SK-N-SH treated with all-trans-retinoic acid at 6 μM for 48 hours (cell line): ENCODE data around the gene ICAM5.
A peak's percentile ranks its signal among the peaks of the same experiment; 100 is the strongest.

Source experiments
- ATAC-seq: fragments of 200-7000 bp; cut with Tn5 transposase; 3 replicates; pipeline ENCODE4 v1.9.1; 2020; ENCODE audit warnings: mild to moderate bottlenecking, moderate library complexity
- ARNTL ChIP-seq: fragments of 450-650 bp; formaldehyde crosslinking; IDR thresholded peaks from 2 replicates; pipeline ENCODE4 v1.5.0; 2020; ENCODE audit warnings: low read depth, mild to moderate bottlenecking, moderate library complexity, borderline replicate concordance
- BACH2 ChIP-seq: fragments of 250-450 bp; sonication (Bioruptor Pico); IDR thresholded peaks from 2 replicates; pipeline ENCODE4 v1.9.0; 2021; ENCODE audit warnings: mild to moderate bottlenecking, borderline replicate concordance
- CREB5 ChIP-seq: fragments of 250-450 bp; sonication (Bioruptor Pico); IDR thresholded peaks from 2 replicates; pipeline ENCODE4 v1.5.1; 2020; ENCODE audit warnings: low read depth, mild to moderate bottlenecking, moderate library complexity
- CSDC2 ChIP-seq: fragments of 250-450 bp; sonication (Bioruptor Pico); IDR thresholded peaks from 2 replicates; pipeline ENCODE4 v1.5.0; 2020; ENCODE audit warnings: mild to moderate bottlenecking, moderate library complexity
- CSRNP3 ChIP-seq: fragments of 250-450 bp; sonication (Bioruptor Pico); IDR thresholded peaks from 2 replicates; pipeline ENCODE4 v1.5.1; 2021; ENCODE audit warnings: mild to moderate bottlenecking, moderate library complexity
- GLIS3 ChIP-seq: fragments of 250-450 bp; sonication (Bioruptor Pico); IDR thresholded peaks from 2 replicates; pipeline ENCODE4 v1.5.0; 2020; ENCODE audit warnings: mild to moderate bottlenecking, moderate library complexity
- ISL1 ChIP-seq: fragments of 250-450 bp; sonication (Bioruptor Pico); IDR thresholded peaks from 2 replicates; pipeline ENCODE4 v2.1.2; 2022; ENCODE audit warnings: mild to moderate bottlenecking, moderate library complexity
- OSR1 ChIP-seq: fragments of 250-450 bp; sonication (Bioruptor Pico); IDR thresholded peaks from 2 replicates; pipeline ENCODE4 v1.8.0; 2022; ENCODE audit warnings: moderate library complexity, mild to moderate bottlenecking, inconsistent platforms
- PATZ1 ChIP-seq: fragments of 250-450 bp; sonication (Bioruptor Pico); IDR thresholded peaks from 2 replicates; pipeline ENCODE4 v1.8.0; 2020; ENCODE audit warnings: mild to moderate bottlenecking, moderate library complexity, borderline replicate concordance
- POU6F1 ChIP-seq: fragments of 250-450 bp; sonication (Bioruptor Pico); IDR thresholded peaks from 2 replicates; pipeline ENCODE4 v1.8.0; 2021; ENCODE audit warnings: low read depth, mild to moderate bottlenecking, moderate library complexity, borderline replicate concordance
- PPARA ChIP-seq: fragments of 250-450 bp; sonication (Bioruptor Pico); IDR thresholded peaks from 2 replicates; pipeline ENCODE4 v1.5.0; 2020; ENCODE audit warnings: mild to moderate bottlenecking, borderline replicate concordance
- RARB ChIP-seq: fragments of 250-450 bp; sonication (Bioruptor Pico); IDR thresholded peaks from 2 replicates; pipeline ENCODE4 v1.8.0; 2021; ENCODE audit warnings: mild to moderate bottlenecking, moderate library complexity
- SNAI2 ChIP-seq: fragments of 250-450 bp; sonication (Bioruptor Pico); IDR thresholded peaks from 2 replicates; pipeline ENCODE4 v1.5.0; 2020; ENCODE audit warnings: mild to moderate bottlenecking, moderate library complexity
- TCF4 ChIP-seq: fragments of 250-450 bp; sonication (Bioruptor Pico); IDR thresholded peaks from 2 replicates; pipeline ENCODE4 v1.8.0; 2021; ENCODE audit warnings: mild to moderate bottlenecking, moderate library complexity, borderline replicate concordance
- TOX ChIP-seq: fragments of 250-450 bp; sonication (Bioruptor Pico); IDR thresholded peaks from 2 replicates; pipeline ENCODE4 v1.8.0; 2021; ENCODE audit warnings: mild to moderate bottlenecking, moderate library complexity, borderline replicate concordance
- TSHZ2 ChIP-seq: fragments of 250-450 bp; sonication (Bioruptor Pico); IDR thresholded peaks from 2 replicates; pipeline ENCODE4 v1.5.0; 2020; ENCODE audit warnings: mild to moderate bottlenecking, moderate library complexity
- ZC3H10 ChIP-seq: fragments of 250-450 bp; sonication (Bioruptor Pico); IDR thresholded peaks from 2 replicates; pipeline ENCODE4 v1.5.1; 2021; ENCODE audit warnings: mild to moderate bottlenecking, moderate library complexity
- ZFP3 ChIP-seq: fragments of 250-450 bp; sonication (Bioruptor Pico); IDR thresholded peaks from 2 replicates; pipeline ENCODE4 v1.5.0; 2020; ENCODE audit warnings: mild to moderate bottlenecking, moderate library complexity
- ZFP30 ChIP-seq: fragments of 450-650 bp; formaldehyde crosslinking; IDR thresholded peaks from 2 replicates; pipeline ENCODE4 v1.5.0; 2022; ENCODE audit warnings: mild to moderate bottlenecking, moderate library complexity
- ZNF565 ChIP-seq: fragments of 450-650 bp; formaldehyde crosslinking; conservative IDR thresholded peaks from 2 replicates; pipeline ENCODE4 v1.5.0; 2020; ENCODE audit warnings: low read depth, mild to moderate bottlenecking, moderate library complexity
- ZNF70 ChIP-seq: fragments of 450-650 bp; formaldehyde crosslinking; IDR thresholded peaks from 2 replicates; pipeline ENCODE4 v1.5.0; 2020; ENCODE audit warnings: mild to moderate bottlenecking, moderate library complexity
- ZNF8 ChIP-seq: fragments of 450-650 bp; formaldehyde crosslinking; IDR thresholded peaks from 2 replicates; pipeline ENCODE4 v1.5.0; 2020; ENCODE audit warnings: mild to moderate bottlenecking, moderate library complexity

Gene ICAM5

GRCh38 chr19:10329555-10329954, 39.8 kb downstream of the ICAM5 start:
- TF ChIP-seq PATZ1 (CRISPR knock-in tag): no peak
- TF ChIP-seq OSR1: no peak
- TF ChIP-seq ZNF8: no peak
- no peak for TF ChIP-seq TCF4 (CRISPR knock-in tag)
- no peak for ATAC-seq

GRCh38 chr19:10332158-10332964, 42.6 kb downstream of the ICAM5 start:
- ATAC-seq: no peak; the same call in 2 of the 3 replicates
- TF ChIP-seq ZNF70 (CRISPR knock-in tag): no peak
- TF ChIP-seq SNAI2 (CRISPR knock-in tag): no peak
- no peak for TF ChIP-seq ZC3H10 (CRISPR knock-in tag)
- TF ChIP-seq PATZ1 (CRISPR knock-in tag): no peak
- no peak for TF ChIP-seq ZNF565 (CRISPR knock-in tag)
- no peak for TF ChIP-seq ZFP3 (CRISPR knock-in tag)
- TF ChIP-seq BACH2 (CRISPR knock-in tag): no peak
- no peak for TF ChIP-seq ZNF8
- no peak for TF ChIP-seq CSRNP3 (CRISPR knock-in tag)
- no peak for TF ChIP-seq ISL1 (CRISPR knock-in tag)
- no peak for TF ChIP-seq ARNTL (CRISPR knock-in tag)
- TF ChIP-seq ZFP30 (CRISPR knock-in tag): no peak
- TF ChIP-seq PPARA: no peak
- no peak for TF ChIP-seq TOX (CRISPR knock-in tag)
- no peak for TF ChIP-seq RARB
- no peak for TF ChIP-seq TCF4 (CRISPR knock-in tag)

GRCh38 chr19:10332965-10333757, 43.4 kb downstream of the ICAM5 start, which contains the start of gene RAVER1:
RAVER1 (minus strand) TSS chr19:10333529; CDS start chr19:10333507, 22 bp downstream.
- ATAC-seq: peak; percentile 87
- TF ChIP-seq CSDC2 (CRISPR knock-in tag): no peak
- TF ChIP-seq POU6F1 (CRISPR knock-in tag): no peak
- no peak for TF ChIP-seq CSRNP3 (CRISPR knock-in tag)
- TF ChIP-seq CREB5 (CRISPR knock-in tag): no peak
- no peak for TF ChIP-seq GLIS3 (CRISPR knock-in tag)
- no peak for TF ChIP-seq RARB
- TF ChIP-seq ZFP30 (CRISPR knock-in tag): no peak
- no peak for TF ChIP-seq ZFP3 (CRISPR knock-in tag)
- 0 out of 2 replicates have a peak, but pooled peaks have one; percentile 24 for TF ChIP-seq TSHZ2
- TF ChIP-seq ZC3H10 (CRISPR knock-in tag): no peak
- no peak for TF ChIP-seq BACH2 (CRISPR knock-in tag)
